GM12872 (cell line): ENCODE results near the gene LRMDA.

Source experiments
- TF ChIP-seq, protein P1 (sequence below): IDR thresholded peaks from 3 replicates; pipeline ENCODE4 v1.5.1; 2011; ENCODE audit warnings: low read depth, mild to moderate bottlenecking, low read length, moderate library complexity; ENCODE audit not compliant: insufficient read depth

LRMDA gene

DNA sequence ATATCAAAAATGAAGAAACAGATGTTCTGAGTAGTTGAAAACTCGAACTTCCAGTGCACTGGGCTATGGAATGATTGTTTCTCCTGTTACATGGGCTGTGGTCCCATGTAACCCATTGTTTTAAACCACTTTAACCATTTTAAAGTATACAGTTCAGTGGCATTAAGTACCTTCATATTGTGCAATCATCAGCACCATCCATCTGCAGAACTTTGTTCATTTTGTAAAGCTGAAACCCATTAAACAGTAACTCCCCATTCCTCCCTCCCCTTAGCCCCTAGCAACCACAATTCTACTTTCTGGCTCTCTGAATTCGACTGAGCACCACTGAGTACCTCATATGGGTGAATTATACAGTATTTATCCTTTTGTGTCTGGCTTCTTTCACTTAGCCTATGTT, 217.4 kb downstream of the LRMDA start:
- TF ChIP-seq, protein P1, sequence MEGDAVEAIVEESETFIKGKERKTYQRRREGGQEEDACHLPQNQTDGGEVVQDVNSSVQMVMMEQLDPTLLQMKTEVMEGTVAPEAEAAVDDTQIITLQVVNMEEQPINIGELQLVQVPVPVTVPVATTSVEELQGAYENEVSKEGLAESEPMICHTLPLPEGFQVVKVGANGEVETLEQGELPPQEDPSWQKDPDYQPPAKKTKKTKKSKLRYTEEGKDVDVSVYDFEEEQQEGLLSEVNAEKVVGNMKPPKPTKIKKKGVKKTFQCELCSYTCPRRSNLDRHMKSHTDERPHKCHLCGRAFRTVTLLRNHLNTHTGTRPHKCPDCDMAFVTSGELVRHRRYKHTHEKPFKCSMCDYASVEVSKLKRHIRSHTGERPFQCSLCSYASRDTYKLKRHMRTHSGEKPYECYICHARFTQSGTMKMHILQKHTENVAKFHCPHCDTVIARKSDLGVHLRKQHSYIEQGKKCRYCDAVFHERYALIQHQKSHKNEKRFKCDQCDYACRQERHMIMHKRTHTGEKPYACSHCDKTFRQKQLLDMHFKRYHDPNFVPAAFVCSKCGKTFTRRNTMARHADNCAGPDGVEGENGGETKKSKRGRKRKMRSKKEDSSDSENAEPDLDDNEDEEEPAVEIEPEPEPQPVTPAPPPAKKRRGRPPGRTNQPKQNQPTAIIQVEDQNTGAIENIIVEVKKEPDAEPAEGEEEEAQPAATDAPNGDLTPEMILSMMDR = no peak

DNA sequence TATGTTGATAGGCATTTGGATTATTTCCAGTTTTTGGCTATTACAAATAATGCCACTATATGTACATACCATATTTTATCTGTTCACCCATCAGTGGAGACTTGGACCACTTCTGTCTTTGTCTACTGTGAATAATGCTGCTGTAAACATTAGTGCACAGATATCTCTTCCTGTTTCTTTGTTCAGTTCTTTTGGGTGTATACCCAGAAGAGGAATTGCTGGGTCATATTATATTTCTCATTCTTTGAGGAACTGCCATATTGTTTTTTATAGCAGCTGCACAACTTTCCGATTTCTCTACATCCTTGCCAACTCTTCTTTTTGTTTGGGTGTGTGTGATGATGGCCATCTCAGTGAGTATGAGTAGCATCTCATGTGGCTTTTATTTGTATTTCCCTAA, 218.0 kb downstream of the LRMDA start:
- TF ChIP-seq, protein P1 = no peak

DNA sequence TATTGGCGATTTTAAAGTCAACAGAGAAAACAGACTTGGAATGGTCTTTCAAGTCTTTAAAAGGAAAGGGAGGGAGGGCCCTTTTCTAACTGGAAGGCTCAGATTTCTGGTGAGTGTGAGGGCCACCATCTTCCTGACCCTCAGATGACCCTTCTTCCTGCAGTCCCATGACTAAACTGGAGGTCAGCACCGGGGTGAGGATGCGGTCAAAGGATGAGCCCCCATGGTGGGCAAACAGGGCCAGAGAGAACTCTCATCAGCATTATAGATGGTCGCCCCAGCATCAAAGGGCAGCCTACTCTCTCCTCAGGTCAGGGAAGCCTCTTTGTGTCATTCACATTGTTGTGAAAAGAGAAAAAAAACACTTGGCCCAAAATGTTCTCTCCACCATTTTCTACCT, 219.2 kb downstream of the LRMDA start:
- TF ChIP-seq, protein P1 = no peak

DNA sequence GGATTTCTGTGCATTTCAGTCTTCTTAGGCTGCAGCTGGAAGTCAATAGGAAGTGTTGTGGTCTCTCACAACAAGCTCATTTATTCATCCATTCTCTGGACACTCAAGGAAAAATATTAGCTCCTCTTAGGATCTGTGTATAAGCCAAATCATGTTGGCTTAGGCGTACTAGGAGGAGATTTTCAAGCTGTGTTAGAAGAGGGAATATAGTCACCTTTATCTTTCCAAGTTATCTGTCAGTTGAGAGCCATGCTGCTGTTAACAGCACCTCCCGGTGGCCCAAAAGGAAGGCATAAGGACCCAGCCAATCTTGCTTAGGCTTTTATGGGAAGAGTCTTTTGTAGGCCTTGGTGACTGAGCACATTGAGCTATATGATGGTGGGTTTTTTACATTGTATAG, 220.0 kb downstream of the LRMDA start:
- TF ChIP-seq, protein P1 = peak; percentile 22; the same call in 1 of the 3 replicates

DNA sequence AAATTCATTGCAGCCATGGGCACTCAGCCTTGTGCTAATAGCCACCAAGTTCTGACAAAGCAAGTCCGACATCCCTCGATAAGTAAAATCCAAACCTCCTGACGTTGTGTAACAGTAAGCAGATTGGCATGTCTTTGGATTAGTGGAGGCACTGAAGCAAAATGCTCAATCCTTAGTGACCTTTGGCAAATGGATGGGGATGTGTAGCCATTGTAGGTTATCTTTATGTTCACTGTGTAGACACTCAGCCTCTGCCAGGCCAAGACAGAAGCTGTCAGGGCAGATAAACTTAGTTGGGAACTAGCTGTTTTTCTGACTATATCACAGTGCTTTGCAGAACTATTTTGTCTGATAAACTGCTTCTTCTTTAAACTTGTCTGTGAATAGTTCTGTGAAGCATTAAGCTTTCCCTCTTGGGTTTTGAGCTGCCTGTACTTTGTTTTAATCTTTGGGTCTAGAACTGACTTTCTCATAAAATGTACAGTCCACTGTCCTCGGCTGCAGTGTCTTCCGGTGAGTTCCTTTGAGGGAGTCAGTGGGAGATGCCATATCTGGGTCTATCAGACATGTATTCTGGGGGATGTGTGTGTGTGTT, 220.8 kb downstream of the LRMDA start:
- TF ChIP-seq, protein P1 = no peak

DNA sequence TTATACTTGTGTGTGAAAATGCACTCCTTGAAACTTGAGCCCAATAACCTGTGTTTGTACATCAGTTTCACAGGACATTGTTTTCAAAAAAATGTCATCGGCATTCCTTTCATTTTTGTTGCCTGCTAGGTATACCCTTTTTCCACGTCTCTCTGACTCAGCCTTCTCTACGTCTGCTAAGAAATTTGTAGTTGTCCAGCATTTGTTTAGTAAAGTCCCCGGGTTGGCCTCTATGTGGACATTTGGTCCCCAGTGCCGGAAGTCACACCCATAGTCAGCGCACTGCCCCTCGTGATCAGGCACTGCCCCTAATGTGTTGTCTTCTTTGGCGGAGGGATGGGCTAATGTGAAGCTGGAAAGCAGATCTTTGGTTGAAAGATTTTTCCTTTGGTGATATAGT, 222.3 kb downstream of the LRMDA start:
- TF ChIP-seq, protein P1 = no peak

DNA sequence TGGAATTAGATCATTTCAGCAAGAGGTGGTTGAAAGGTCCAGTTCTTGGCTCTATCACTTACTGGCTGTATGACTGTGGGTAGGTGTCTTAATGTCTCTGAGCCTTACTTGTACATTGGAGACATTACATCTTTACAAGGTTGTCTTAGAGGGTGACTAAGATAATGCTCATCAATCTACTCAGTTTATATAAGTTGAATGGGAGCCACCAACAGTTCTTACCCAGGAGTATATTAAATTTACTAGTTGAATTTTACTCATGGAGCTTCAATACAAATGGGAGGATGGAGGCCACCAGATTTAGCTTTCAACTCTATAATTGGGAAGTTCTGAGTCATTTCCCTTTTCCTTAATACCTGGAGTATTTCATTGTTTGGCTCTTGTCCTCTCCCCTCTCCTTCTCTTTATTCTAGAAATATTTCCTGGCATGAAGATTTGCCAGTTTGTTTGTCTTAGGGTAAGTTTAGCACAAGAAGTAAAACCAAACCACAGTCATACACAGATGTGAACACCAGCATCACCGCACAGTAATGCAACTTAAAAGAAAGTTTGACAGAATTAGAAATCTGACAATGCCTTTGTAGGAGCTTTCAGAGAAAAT, 222.8 kb downstream of the LRMDA start:
- TF ChIP-seq, protein P1 = no peak
